MM.1S (cell line): ENCODE measurements around the gene ZNF225.

Experiments used
- EZH2 ChIP-seq: fragments of 300-600 bp; sonication (generic); optimal IDR thresholded peaks from 2 replicates; pipeline ENCODE3; 2017; ENCODE audit warnings: low read depth, mild to moderate bottlenecking, antibody characterized with exemption, low read length, mixed read lengths
- EZH2phosphoT487 ChIP-seq: fragments of 300-600 bp; sonication (generic); IDR thresholded peaks from 2 replicates; pipeline ENCODE4 v1.6.1; 2018; ENCODE audit warnings: antibody characterized with exemption, low read length
- TF ChIP-seq, protein P1 (sequence below): fragments of 300-600 bp; sonication (generic); IDR thresholded peaks from 2 replicates; pipeline ENCODE4 v1.5.1; 2016; ENCODE audit warnings: antibody characterized with exemption, low read length, mixed read lengths

DNA sequence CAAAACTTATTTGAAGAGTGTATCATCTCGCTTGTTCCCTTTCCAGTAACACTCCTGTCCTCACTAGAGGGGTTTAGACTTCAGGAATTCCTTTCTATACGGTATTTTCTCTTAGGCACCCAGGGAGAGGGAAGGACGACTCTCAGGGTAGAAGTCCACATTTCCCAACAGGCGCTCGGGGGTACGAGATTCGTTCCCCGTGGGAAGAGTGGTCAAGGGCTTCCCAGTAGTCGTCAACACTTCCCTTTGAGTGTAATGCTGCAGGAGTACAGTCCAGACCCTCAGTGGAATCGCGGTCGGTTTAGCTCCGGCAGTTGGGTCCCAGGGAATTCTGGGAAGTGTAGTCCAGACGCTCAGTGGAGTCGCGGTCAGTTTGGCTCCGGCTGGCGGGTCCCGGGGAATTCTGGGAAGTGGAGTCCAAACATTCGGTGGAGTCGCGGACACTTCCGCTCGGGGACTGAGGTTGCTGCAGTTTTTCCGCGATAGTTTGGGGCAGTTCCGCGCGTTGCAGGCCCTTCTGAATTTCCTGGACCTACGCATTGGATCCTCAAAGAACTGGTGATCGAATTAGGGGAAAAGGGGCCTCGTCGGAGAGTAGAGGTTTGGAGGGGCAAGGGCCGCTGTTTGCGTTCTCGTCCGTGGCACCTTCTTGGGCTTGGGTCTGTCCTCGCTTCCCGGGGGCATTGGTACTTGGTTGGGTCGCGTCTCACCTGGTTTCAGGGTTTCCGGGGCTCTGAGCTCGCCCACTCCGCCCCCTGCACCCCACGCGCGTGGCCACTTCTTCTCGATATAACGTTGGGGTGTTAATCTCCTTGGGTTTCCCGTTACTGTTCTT is 19.1 kb upstream of the ZNF225 start, which contains the start of gene ZNF224:
- TF ChIP-seq, protein P1, sequence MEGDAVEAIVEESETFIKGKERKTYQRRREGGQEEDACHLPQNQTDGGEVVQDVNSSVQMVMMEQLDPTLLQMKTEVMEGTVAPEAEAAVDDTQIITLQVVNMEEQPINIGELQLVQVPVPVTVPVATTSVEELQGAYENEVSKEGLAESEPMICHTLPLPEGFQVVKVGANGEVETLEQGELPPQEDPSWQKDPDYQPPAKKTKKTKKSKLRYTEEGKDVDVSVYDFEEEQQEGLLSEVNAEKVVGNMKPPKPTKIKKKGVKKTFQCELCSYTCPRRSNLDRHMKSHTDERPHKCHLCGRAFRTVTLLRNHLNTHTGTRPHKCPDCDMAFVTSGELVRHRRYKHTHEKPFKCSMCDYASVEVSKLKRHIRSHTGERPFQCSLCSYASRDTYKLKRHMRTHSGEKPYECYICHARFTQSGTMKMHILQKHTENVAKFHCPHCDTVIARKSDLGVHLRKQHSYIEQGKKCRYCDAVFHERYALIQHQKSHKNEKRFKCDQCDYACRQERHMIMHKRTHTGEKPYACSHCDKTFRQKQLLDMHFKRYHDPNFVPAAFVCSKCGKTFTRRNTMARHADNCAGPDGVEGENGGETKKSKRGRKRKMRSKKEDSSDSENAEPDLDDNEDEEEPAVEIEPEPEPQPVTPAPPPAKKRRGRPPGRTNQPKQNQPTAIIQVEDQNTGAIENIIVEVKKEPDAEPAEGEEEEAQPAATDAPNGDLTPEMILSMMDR, result no peak
- TF ChIP-seq EZH2, result no peak
- no peak for TF ChIP-seq EZH2phosphoT487
